ENCODE measurements around the gene PLEK.

- TF ChIP-seq CTCF (IDR thresholded peaks at IDR 0.05; ENCODE audit: poor library complexity, severe bottlenecking) (no peak), EZH2 (IDR thresholded peaks at IDR 0.05; ENCODE audit: borderline replicate concordance, insufficient read depth, low read length, poor library complexity, severe bottlenecking) (no peak), TAF1 (IDR thresholded peaks at IDR 0.05; ENCODE audit: low read depth) (no peak)
Measured at GRCh38 chr2:68428746-68429145, 63.7 kb downstream of the PLEK start.
